Stimulated activated CD4-positive, alpha-beta T cell treated with anti-CD3 and anti-CD28 coated beads, Interleukin-4, amount 100 ng/mL, for 24 hours (primary cell): ENCODE data around the gene SGTB.
"Not testable (repeated sequence)": the region's sequence is repeated elsewhere in the genome, so short reads cannot be mapped to it uniquely, and the experiment has no call there.

Experiments used
- DNase-seq: peaks from one replicate; pipeline ENCODE4 v3.0.0-alpha.2; 2020

The SGTB gene

GRCh38 chr5:65654713-65655112, 67.2 kb downstream of the SGTB start:
- no peak for DNase-seq

- no peak for DNase-seq
Measured at GRCh38 chr5:65651144-65651543, 70.8 kb downstream of the SGTB start.

DNA sequence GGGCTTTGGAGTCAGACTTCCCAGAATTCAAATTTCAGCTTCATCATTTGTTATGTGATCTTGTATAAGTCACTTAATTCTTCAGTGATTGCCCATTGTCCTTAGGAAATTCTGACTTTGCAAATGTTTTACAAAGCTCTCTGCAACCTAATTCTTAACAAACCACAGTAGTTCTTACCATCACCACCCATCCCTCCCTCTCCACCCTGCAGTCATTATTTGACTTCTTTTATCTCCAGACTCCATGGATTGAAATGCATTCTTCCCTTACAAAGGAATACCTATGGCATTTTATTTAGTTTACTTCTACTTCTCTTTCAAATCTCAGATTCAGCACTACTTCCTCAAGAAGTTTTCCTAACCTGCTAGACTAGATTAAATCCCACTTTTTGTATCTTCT, 74.0 kb downstream of the SGTB start:
- no peak for DNase-seq

DNA sequence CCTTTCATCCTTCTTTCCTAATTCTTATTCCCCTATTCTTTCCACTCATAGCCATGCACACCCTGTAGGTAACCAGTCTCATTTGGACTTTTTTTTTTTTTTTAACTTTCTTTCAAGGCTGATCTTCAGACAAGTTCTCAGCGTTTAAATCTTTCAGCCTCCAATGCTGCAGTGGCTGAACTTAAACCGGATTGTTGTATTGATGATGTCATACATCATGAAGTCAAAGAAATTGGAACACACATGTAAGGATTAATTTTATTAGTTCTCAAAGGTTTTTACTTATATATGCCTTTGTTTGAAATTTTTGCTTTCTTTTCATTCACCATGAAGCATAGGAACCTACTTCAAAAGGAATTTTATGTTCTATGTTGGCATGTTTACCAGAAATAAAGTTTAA, 75.0 kb downstream of the SGTB start:
- DNase-seq, result no peak

- no peak for DNase-seq
Measured at GRCh38 chr5:65640240-65640639, 81.7 kb downstream of the SGTB start.

DNA sequence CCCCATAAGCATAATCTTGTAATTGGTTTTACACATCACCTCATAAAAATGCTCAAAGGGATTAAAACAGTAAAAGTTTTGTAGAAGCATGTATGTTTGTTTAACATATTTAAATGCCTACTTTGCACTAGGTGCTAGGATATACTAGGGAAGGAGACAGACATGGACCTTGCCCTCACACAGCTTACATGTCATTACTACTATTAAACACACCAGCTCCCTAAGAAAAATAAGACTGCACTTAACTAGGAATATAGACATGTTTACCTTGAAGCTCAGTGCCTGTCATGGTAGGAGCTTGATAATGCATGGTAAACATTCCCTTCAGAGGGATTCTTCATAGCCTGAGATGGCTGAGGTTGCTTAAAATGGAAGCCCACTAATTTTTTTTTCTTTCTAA, 90.9 kb downstream of the SGTB start:
- DNase-seq, result no peak

DNA sequence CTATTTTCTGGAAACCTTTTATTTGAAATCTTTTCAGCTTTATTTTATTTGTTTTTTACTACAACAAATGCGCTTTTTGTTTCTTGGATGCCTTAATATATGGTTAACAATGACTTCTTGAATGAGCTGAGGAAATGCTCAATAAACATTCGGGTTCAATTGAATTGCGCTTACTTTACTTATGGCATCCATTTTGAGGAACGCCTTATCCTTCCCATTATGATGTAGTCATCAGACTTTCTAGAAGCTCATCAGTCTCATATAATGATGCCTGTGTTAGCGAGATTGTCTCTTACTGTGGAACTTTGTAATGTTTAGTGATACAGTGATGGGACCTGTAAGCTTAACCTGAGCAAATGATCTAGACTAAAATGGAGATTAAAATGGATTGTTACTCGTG, 96.2 kb downstream of the SGTB start:
- no peak for DNase-seq

- DNase-seq, result peak; percentile 84
Measured at GRCh38 chr5:65624571-65625555, 97.0 kb downstream of the SGTB start, which contains the start of the genes SHLD3 and TRAPPC13. Gene SHLD3 (plus strand): TSS chr5:65625027. CDS start chr5:65629588, 4,561 bp downstream. Gene TRAPPC13 (plus strand): TSS chr5:65625027. CDS start chr5:65625061, 34 bp downstream.

DNA sequence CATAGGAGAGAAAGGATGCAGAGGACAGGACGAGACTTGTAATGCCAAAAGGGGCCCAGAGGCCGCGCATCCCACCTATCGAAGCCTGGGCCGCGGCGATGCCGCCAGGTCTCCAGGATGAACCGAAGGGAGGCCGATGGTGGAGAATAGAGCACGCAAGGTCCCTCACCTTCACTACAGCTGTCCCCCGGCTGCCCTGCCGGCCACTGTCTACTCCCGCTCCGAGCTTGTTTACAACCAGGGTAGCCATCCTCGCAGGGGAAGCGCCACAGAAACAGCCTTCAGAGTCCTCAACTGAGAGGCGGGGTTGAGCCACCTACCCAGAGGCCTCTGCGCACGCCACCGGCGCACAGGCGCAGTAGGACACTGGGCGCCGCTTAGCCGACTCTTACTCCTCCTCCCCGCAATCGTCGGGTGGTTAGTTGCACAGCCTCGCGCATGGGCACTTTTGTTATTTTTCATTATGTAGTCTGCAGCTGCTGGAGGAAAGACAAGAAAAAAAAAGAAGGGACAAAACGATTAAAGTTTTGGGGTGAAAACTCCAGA, 97.8 kb downstream of the SGTB start, which contains the start of gene TRIM23:
TSS of gene TRIM23 (minus strand) at position 309 of the 546 bp plus-strand sequence. CDS start at position 250, 59 bp downstream.
- DNase-seq, result peak; percentile 93

DNA sequence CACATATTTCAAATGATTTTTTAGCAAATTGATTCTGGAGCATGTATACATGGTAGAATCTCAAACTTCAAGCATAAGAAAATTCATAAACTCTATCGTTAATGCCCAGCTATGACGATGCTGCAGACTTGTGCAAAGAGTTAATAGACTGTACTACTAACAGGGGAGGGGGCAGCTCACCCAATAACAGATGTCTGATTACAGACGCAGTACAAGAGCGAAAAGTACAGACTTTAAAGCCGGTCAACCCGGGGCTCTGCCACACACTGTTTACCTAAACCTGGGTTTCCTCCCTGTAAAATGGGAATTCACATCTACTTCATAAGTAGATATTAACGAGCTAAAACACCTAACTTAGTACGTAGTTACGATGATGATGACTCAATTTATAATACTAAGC, 98.4 kb downstream of the SGTB start:
- DNase-seq, result no peak

- DNase-seq, result not testable (repeated sequence)
Measured at GRCh38 chr5:65621961-65622360, 99.9 kb downstream of the SGTB start.

GRCh38 chr5:65620021-65620420, 101.9 kb downstream of the SGTB start:
- no peak for DNase-seq
